Transverse colon (tissue), 4 donors: ENCODE measurements around the gene CMKLR1. TPM values are rescaled to one million over a fixed set of nuclear protein-coding genes. Genes with fewer than 3 reads are reported as not detected.

ENCODE experiments used
- DNase-seq: peaks from one replicate; pipeline ENCODE4 v3.0.0-alpha.2; 2019
- H3K27ac ChIP-seq, 4 donors: fragments of 200-600 bp; sonication (generic); 2 replicates each; pipeline ENCODE4 v1.5.1; 2016 to 2018; ENCODE audit warnings: inconsistent platforms in 4 of 4
- H3K27me3 ChIP-seq: fragments of 200-600 bp; sonication (generic); 2 replicates; pipeline ENCODE4 v1.5.1; 2017; ENCODE audit warnings: inconsistent platforms
- H3K36me3 ChIP-seq, 4 donors: fragments of 200-600 bp; sonication (generic); 2 replicates each; pipeline ENCODE4 v1.5.1; 2017 to 2019; ENCODE audit warnings: inconsistent platforms in 4 of 4
- H3K4me1 ChIP-seq, 4 donors: fragments of 200-600 bp; sonication (generic); 2 replicates each; pipeline ENCODE4 v1.5.1; 2017 to 2020; ENCODE audit warnings: inconsistent platforms in 4 of 4
- H3K4me3 ChIP-seq, 4 donors: fragments of 200-600 bp; sonication (generic); 1 replicate in 1 of 4; 2 replicates in 3 of 4; pipeline versions ENCODE4 v1.5.1 to v1.6.1; 2017 to 2019; ENCODE audit warnings: inconsistent platforms in 4 of 4
- H3K9me3 ChIP-seq, 2 donors: fragments of 200-600 bp; sonication (generic); 2 replicates each; pipeline ENCODE4 v1.5.1; 2017 to 2019; ENCODE audit warnings: inconsistent platforms in 2 of 2
- EP300 ChIP-seq: sonication (generic); formaldehyde crosslinking; IDR thresholded peaks from one replicate; pipeline ENCODE4 v1.6.1; 2017; ENCODE audit warnings: antibody characterized with exemption, low read depth
- POLR2A ChIP-seq: fragments of 450-650 bp; IDR thresholded peaks from one replicate; pipeline ENCODE4 v1.6.1; 2016; ENCODE audit warnings: antibody characterized with exemption, mild to moderate bottlenecking, moderate library complexity
- POLR2AphosphoS5 ChIP-seq, 3 donors: sonication (generic); formaldehyde crosslinking; IDR thresholded peaks; one replicate each; pipeline ENCODE4 v1.6.1; 2016; ENCODE audit warnings: antibody characterized with exemption in 3 of 3
- WGBS, 2 donors: methylation state at CpG; one replicate each; pipeline ENCODE4 v1.1.5; 2018; ENCODE audit warnings: low coverage in 1 of 2; 5-methylcytosine and 5-hydroxymethylcytosine counted together
- in situ Hi-C, 4 donors: fragments of 200-750 bp; cut with MboI; loops; one replicate each; pipeline versions ENCODE4 v1.15.0 to v1.15.1; 2017; ENCODE audit warnings: low sequenced_read_pairs in 3 of 4, low pct_ligation_motif_present in 1 of 4, low pct_unique_long_range_greater_than_20kb in 1 of 4
- intact Hi-C: fragments of 100-400 bp; cut with DNase I; formaldehyde crosslinking; loops from one replicate; pipeline ENCODE4 v1.15.1; 2023; ENCODE audit warnings: low total_unique reads
- total RNA-seq, 4 donors: library from RNA; depleted of rRNA; stranded (reverse); fragments of >200 nt; gene quantifications; one replicate each; pipeline ENCODE4 v1.1.0, GENCODE V29; 2016
- TF ChIP-seq, protein P1 (sequence below), 5 experiments: fragments of 200-600 bp in 3 of 5; fragments of 450-650 bp in 2 of 5; sonication (generic) in 3 of 5; IDR thresholded peaks; 1 replicate in 2 of 5; 2 replicates in 3 of 5; pipeline ENCODE4 v1.5.1; 2016 to 2017; ENCODE audit warnings: antibody characterized with exemption in 5 of 5, inconsistent platforms in 3 of 5, mild to moderate bottlenecking in 2 of 5, moderate library complexity in 1 of 5

CMKLR1 gene
- total RNA-seq, 4 donors from 2014 or later, result 4.2 to 13.5 (median 4.5) TPM

DNA sequence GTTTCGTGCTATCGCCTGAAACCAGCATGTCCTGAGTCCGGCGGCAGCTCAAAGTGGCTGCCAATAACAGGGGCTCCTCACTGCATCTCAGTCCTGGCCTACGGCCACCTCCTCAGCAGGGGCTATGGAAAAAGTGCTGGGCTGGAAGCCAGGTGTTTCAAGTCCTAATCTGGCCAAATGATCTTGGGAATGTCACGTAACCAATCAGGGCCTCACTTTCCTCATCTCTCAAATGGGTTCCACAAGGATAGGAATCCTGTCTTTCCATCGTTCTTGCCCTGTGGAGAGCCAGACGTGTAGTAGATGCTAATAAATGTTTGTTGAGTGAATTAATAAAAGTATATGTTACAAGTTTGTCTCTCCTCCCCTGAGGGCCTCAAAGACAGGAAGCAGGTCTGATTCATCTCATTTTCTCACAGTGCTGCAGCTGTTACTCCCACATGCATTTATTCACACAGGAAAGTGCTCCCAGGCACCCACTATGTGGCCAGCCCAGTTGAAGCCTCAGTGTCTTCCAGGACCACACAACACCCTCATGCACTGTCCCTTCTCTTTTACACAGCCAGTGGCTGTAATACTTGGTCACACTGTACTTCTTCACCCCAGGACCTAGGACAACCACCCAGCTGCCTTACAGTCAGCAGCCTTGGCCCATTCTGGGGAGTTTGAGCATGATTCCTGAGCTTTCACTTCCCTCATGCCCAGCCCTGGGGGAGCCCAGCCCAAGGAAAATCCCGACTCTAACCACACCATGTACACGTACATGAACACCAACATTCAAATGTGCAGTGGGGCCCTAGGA, 5.0 kb downstream of the CMKLR1 start:
- no peaks in the 10 kb centered on the region for H3K9me3 ChIP-seq
- peaks cover 0 to 12% (median 0%) of the 10 kb centered on the region in 4 donors for H3K4me1 ChIP-seq
- peaks cover 8% of the 10 kb centered on the region for H3K27me3 ChIP-seq
- WGBS, 2 donors, result 73% methylated on average over 10 of the region's 10 CpGs; no CpG with 5 or more reads in 1 of the 2 donors
- intact Hi-C loops (no loop called here), in situ Hi-C loops (no loop called here)
- no peaks in the 10 kb centered on the region for H3K36me3 ChIP-seq
- H3K27ac ChIP-seq, result peak overlapping the region; percentile 3 to 51 (median 31)
- H3K4me3 ChIP-seq, result no peak overlapping the region
- TF ChIP-seq POLR2AphosphoS5 (IDR thresholded peaks at IDR 0.05) (no peak), EP300 (no peak), POLR2A (no peak)
- TF ChIP-seq, protein P1, sequence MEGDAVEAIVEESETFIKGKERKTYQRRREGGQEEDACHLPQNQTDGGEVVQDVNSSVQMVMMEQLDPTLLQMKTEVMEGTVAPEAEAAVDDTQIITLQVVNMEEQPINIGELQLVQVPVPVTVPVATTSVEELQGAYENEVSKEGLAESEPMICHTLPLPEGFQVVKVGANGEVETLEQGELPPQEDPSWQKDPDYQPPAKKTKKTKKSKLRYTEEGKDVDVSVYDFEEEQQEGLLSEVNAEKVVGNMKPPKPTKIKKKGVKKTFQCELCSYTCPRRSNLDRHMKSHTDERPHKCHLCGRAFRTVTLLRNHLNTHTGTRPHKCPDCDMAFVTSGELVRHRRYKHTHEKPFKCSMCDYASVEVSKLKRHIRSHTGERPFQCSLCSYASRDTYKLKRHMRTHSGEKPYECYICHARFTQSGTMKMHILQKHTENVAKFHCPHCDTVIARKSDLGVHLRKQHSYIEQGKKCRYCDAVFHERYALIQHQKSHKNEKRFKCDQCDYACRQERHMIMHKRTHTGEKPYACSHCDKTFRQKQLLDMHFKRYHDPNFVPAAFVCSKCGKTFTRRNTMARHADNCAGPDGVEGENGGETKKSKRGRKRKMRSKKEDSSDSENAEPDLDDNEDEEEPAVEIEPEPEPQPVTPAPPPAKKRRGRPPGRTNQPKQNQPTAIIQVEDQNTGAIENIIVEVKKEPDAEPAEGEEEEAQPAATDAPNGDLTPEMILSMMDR (IDR thresholded peaks at IDR 0.05), result no peak
- DNase-seq, result no peak

DNA sequence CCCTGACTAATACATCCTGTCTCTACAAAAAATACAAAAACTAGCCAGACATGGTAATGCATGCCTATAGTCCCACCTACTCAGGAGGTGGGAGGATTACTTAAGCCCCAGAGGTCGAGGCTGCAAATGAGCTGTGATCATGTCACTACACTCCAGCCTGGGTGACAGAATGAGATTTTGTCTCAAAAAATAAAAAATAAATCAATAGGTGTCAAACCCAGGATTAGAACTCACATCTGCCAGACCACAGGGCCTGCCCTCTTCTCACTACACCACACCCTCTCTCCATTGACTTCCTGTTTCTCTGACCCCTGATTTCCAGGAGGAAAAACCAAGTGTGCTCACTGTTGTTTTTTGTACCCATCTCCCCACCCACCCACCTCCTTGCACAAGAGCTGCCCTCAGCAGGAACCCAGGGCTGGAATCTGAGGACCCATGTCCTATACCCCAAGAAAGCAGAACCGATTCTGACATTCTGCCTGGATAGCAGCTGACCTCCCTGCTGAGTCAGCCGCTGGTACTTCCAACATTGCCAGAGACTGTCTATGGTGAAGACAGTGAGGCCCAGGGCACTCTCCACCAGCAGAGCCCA, 6.2 kb downstream of the CMKLR1 start:
- H3K36me3 ChIP-seq, result no peaks in the 10 kb centered on the region
- H3K27ac ChIP-seq, result peak overlapping the region in 3 of 4 donors; percentile 3 to 51 (median 36)
- no peaks in the 10 kb centered on the region for H3K9me3 ChIP-seq
- no peaks in the 10 kb centered on the region for H3K27me3 ChIP-seq
- H3K4me3 ChIP-seq, result no peak overlapping the region
- WGBS, 2 donors, result 20 to 33% methylated on average over 1 to 3 of the region's 3 CpGs
- peak; percentile 42 for DNase-seq
- intact Hi-C loops (no loop called here), in situ Hi-C loops (no loop called here)
- H3K4me1 ChIP-seq, result peaks cover 0 to 12% (median 2%) of the 10 kb centered on the region in 4 donors
- no peak for TF ChIP-seq POLR2A
- TF ChIP-seq EP300, result no peak
- no peak for TF ChIP-seq POLR2AphosphoS5 (IDR thresholded peaks at IDR 0.05)
- TF ChIP-seq, protein P1 (IDR thresholded peaks at IDR 0.05), result no peak

DNA sequence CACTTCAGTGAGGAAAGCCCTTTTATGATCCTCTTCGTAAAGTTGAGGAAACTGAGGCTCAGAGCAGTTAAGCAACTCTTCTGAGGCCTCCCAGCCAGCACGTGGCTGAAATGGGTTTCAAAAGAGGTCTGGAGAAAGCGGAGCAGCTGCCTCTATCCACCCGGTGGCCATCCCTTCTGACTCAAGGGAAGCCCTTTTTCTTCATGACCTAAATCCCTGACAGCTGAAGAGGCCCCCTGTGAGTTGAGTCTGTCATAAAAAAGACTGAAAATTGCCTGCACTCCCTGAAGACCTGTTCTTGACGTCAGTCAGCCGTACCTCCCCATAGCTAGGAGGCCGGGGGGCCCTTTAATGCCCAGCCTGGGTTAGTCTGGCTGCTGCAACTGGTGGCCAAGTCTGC, 10.7 kb downstream of the CMKLR1 start:
- in situ Hi-C loops (no loop called here), intact Hi-C loops (no loop called here)
- H3K27me3 ChIP-seq, result no peaks in the 10 kb centered on the region
- peak overlapping the region in 3 of 4 donors; percentile 10 to 46 (median 38) for H3K27ac ChIP-seq
- no peaks in the 10 kb centered on the region for H3K36me3 ChIP-seq
- 67 to 75% methylated on average over 1 to 7 of the region's 7 CpGs for WGBS, 2 donors
- no peak overlapping the region for H3K4me3 ChIP-seq
- TF ChIP-seq POLR2AphosphoS5 (IDR thresholded peaks at IDR 0.05) (no peak), POLR2A (no peak), EP300 (no peak)
- TF ChIP-seq, protein P1 (IDR thresholded peaks at IDR 0.05), result no peak
- no peak for DNase-seq
- H3K4me1 ChIP-seq, result peaks cover 0 to 5% (median 2%) of the 10 kb centered on the region in 4 donors
- no peaks in the 10 kb centered on the region for H3K9me3 ChIP-seq

DNA sequence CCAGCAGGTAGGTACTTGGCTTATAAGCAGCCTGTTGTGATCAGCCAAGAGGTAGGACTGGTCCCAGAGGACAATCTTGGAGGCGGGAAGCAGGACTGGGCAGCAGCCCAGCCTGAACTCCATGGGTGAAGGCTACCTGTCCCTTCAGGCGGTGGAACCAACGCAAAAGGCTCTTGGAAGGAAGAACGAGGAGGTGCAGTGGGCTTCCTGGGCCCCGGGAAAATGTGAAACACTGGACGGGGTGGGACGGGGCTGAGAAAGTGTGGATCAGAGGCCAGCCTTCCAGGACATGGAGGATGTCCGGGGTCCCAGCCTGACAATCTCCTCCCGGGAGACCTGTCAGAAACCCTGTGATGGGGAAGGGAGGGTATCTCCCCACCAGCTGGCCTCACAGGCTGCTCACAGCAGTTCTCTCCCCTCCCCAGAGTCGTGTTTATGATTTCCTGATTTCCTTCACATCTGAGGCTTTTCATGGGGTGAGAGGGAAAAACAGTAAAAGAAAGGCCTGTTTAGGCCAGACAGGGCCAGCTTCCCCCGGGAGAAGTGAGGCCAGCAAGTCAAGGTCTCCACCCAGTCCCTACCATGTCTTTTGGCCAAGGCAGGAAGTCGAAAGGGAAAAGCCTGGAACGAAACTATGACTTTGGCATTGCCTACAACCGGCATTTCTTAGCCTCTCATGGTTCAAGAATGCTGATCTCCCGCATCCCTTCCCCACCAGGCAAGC, 11.3 kb downstream of the CMKLR1 start:
- no peak overlapping the region for H3K4me3 ChIP-seq
- DNase-seq, result no peak
- no peaks in the 10 kb centered on the region for H3K9me3 ChIP-seq
- in situ Hi-C loops (no loop called here), intact Hi-C loops (no loop called here)
- H3K4me1 ChIP-seq, result peaks cover 0 to 5% (median 2%) of the 10 kb centered on the region in 4 donors
- WGBS, 2 donors, result 64 to 76% methylated on average over 2 to 15 of the region's 15 CpGs
- H3K27me3 ChIP-seq, result no peaks in the 10 kb centered on the region
- peak overlapping the region in 3 of 4 donors; percentile 10 to 46 (median 38) for H3K27ac ChIP-seq
- H3K36me3 ChIP-seq, result no peaks in the 10 kb centered on the region
- TF ChIP-seq POLR2AphosphoS5 (IDR thresholded peaks at IDR 0.05) (no peak), EP300 (no peak), POLR2A (no peak)
- TF ChIP-seq, protein P1 (IDR thresholded peaks at IDR 0.05), result no peak
